Activated T-cell treated with anti-CD3 and anti-CD28 coated beads, Interleukin-2, amount 50 U/mL, for 4 hours (primary cell): ENCODE results near the gene BRD3. TPM values are rescaled to one million over a fixed set of nuclear protein-coding genes. Genes with fewer than 3 reads are reported as not detected.
"Not testable (repeated sequence)": the region's sequence is repeated elsewhere in the genome, so short reads cannot be mapped to it uniquely, and the experiment has no call there.

Source experiments
- ATAC-seq, 2 donors: fragments of 200-7000 bp; cut with Tn5 transposase; one replicate each; pipeline ENCODE4 v1.10.0; 2021
- DNase-seq: peaks from one replicate; pipeline ENCODE4 v3.0.0-alpha.2; 2020
- H3K27me3 Mint-ChIP-seq: one replicate; pipeline ENCODE4 v1.8.0; 2021; ENCODE audit warnings: low read depth, mixed read lengths
- H3K36me3 Mint-ChIP-seq: one replicate; pipeline ENCODE4 v1.8.0; 2022; ENCODE audit warnings: mixed read lengths; ENCODE audit not compliant: insufficient read depth
- H3K4me1 Mint-ChIP-seq: one replicate; pipeline ENCODE4 v1.8.0; 2021; ENCODE audit warnings: low read depth, mixed read lengths
- H3K4me3 Mint-ChIP-seq: one replicate; pipeline ENCODE4 v1.8.0; 2021; ENCODE audit warnings: mild to moderate bottlenecking, moderate library complexity, mixed read lengths
- H3K9me3 Mint-ChIP-seq: one replicate; pipeline ENCODE4 v1.8.0; 2021; ENCODE audit warnings: mixed read lengths
- total RNA-seq, 3 donors: library from RNA; stranded (reverse); gene quantifications; one replicate each; pipeline ENCODE4 v1.2.1, GENCODE V29; 2021

BRD3 gene
- 10 to 100 TPM; 29.3 to 38.2 (median 32.4) TPM for total RNA-seq

- DNase-seq (peak; percentile 74), ATAC-seq (peak; percentile 87 to 91)
- Mint-ChIP-seq H3K27me3 (peaks cover 16% of the 10 kb centered on the region), H3K36me3 (peaks cover 3% of the 10 kb centered on the region), H3K4me1 (peaks cover 32% of the 10 kb centered on the region), H3K4me3 (peak within 1 kb of the TSS; percentile 86), H3K9me3 (no peaks in the 10 kb centered on the region)
These were observed at the start of gene BRD3 for GRCh38 chr9:134067904-134068743. Gene BRD3, minus strand, starts transcription at chr9:134068026. Its CDS starts 14,549 bp downstream, at chr9:134053477.

GRCh38 chr9:134112561-134112960, 44.7 kb upstream of the BRD3 start:
- no peaks in the 10 kb centered on the region for H3K27me3 Mint-ChIP-seq
- H3K36me3 Mint-ChIP-seq = no peaks in the 10 kb centered on the region

GRCh38 chr9:134111064-134111463, 43.2 kb upstream of the BRD3 start:
- H3K4me1 Mint-ChIP-seq = no peaks in the 10 kb centered on the region

More at GRCh38 chr9:134112561-134112960, 44.7 kb upstream of the BRD3 start:
- no peak for ATAC-seq
- Mint-ChIP-seq H3K4me1 (no peaks in the 10 kb centered on the region), H3K9me3 (no peaks in the 10 kb centered on the region), H3K4me3 (no peak overlapping the region)
- DNase-seq = no peak

GRCh38 chr9:134103391-134103998, 35.7 kb upstream of the BRD3 start:
- Mint-ChIP-seq H3K9me3 (no peaks in the 10 kb centered on the region), H3K36me3 (no peaks in the 10 kb centered on the region), H3K4me1 (peaks cover 4% of the 10 kb centered on the region), H3K4me3 (no peak overlapping the region), H3K27me3 (peaks cover 26% of the 10 kb centered on the region)
- ATAC-seq (no peak), DNase-seq (no peak)

More at GRCh38 chr9:134111064-134111463, 43.2 kb upstream of the BRD3 start:
- ATAC-seq (no peak), DNase-seq (no peak)
- H3K4me3 Mint-ChIP-seq = no peak overlapping the region
- no peaks in the 10 kb centered on the region for H3K36me3 Mint-ChIP-seq
- H3K27me3 Mint-ChIP-seq = peaks cover 4% of the 10 kb centered on the region
- no peaks in the 10 kb centered on the region for H3K9me3 Mint-ChIP-seq

- ATAC-seq = no peak
- peaks cover 4% of the 10 kb centered on the region for H3K4me1 Mint-ChIP-seq
- no peak for DNase-seq
- no peak overlapping the region for H3K4me3 Mint-ChIP-seq
- H3K9me3 Mint-ChIP-seq = no peaks in the 10 kb centered on the region
- H3K27me3 Mint-ChIP-seq = peaks cover 22% of the 10 kb centered on the region
- H3K36me3 Mint-ChIP-seq = no peaks in the 10 kb centered on the region
These were observed 33.9 kb upstream of the BRD3 start for GRCh38 chr9:134101623-134102149.

- H3K27me3 Mint-ChIP-seq = peaks cover 22% of the 10 kb centered on the region
- H3K9me3 Mint-ChIP-seq, DNase-seq, H3K36me3 Mint-ChIP-seq, H3K4me3 Mint-ChIP-seq, ATAC-seq, H3K4me1 Mint-ChIP-seq: not testable (repeated sequence)
These were observed 33.3 kb upstream of the BRD3 start for GRCh38 chr9:134101133-134101532.

GRCh38 chr9:134100040-134100439, 32.2 kb upstream of the BRD3 start:
- no peak for DNase-seq
- Mint-ChIP-seq H3K4me3 (no peak overlapping the region), H3K36me3 (no peaks in the 10 kb centered on the region), H3K9me3 (no peaks in the 10 kb centered on the region), H3K4me1 (peaks cover 4% of the 10 kb centered on the region), H3K27me3 (peaks cover 19% of the 10 kb centered on the region)
- ATAC-seq = no peak

GRCh38 chr9:134099123-134099761, 31.4 kb upstream of the BRD3 start:
- Mint-ChIP-seq H3K4me3 (no peak overlapping the region), H3K27me3 (peaks cover 16% of the 10 kb centered on the region), H3K36me3 (no peaks in the 10 kb centered on the region), H3K9me3 (no peaks in the 10 kb centered on the region), H3K4me1 (peaks cover 4% of the 10 kb centered on the region)
- peak; percentile 52 for DNase-seq
- peak; percentile 66 to 71 for ATAC-seq

- Mint-ChIP-seq H3K9me3 (no peaks in the 10 kb centered on the region), H3K27me3 (peaks cover 7% of the 10 kb centered on the region), H3K36me3 (no peaks in the 10 kb centered on the region), H3K4me3 (no peak overlapping the region), H3K4me1 (no peaks in the 10 kb centered on the region)
- DNase-seq (no peak), ATAC-seq (no peak)
These were observed 22.1 kb upstream of the BRD3 start for GRCh38 chr9:134089972-134090371.

- DNase-seq = no peak
- ATAC-seq = no peak
These were observed 20.4 kb upstream of the BRD3 start for GRCh38 chr9:134088063-134088725.

GRCh38 chr9:134085674-134086073, 17.8 kb upstream of the BRD3 start:
- no peak overlapping the region for H3K4me3 Mint-ChIP-seq
- DNase-seq (no peak), ATAC-seq (no peak)
- H3K27me3 Mint-ChIP-seq = peaks cover 8% of the 10 kb centered on the region
- H3K9me3 Mint-ChIP-seq = no peaks in the 10 kb centered on the region
- no peaks in the 10 kb centered on the region for H3K4me1 Mint-ChIP-seq
- no peaks in the 10 kb centered on the region for H3K36me3 Mint-ChIP-seq

More at GRCh38 chr9:134088063-134088725, 20.4 kb upstream of the BRD3 start:
- Mint-ChIP-seq H3K4me1 (no peaks in the 10 kb centered on the region), H3K27me3 (peaks cover 4% of the 10 kb centered on the region), H3K9me3 (no peaks in the 10 kb centered on the region), H3K36me3 (no peaks in the 10 kb centered on the region), H3K4me3 (no peak overlapping the region)

GRCh38 chr9:134083451-134083850, 15.6 kb upstream of the BRD3 start:
- DNase-seq (no peak), ATAC-seq (no peak)
- H3K27me3 Mint-ChIP-seq = peaks cover 8% of the 10 kb centered on the region
- H3K4me3 Mint-ChIP-seq = no peak overlapping the region
- no peaks in the 10 kb centered on the region for H3K4me1 Mint-ChIP-seq
- no peaks in the 10 kb centered on the region for H3K36me3 Mint-ChIP-seq
- H3K9me3 Mint-ChIP-seq = no peaks in the 10 kb centered on the region

GRCh38 chr9:134076644-134077043, 8.8 kb upstream of the BRD3 start:
- Mint-ChIP-seq H3K4me1 (no peaks in the 10 kb centered on the region), H3K4me3 (no peak overlapping the region), H3K9me3 (peaks cover 7% of the 10 kb centered on the region), H3K27me3 (peaks cover 13% of the 10 kb centered on the region), H3K36me3 (no peaks in the 10 kb centered on the region)
- ATAC-seq (no peak), DNase-seq (no peak)

GRCh38 chr9:134075689-134076088, 7.9 kb upstream of the BRD3 start:
- not testable (repeated sequence) for ATAC-seq, H3K4me1 Mint-ChIP-seq, H3K27me3 Mint-ChIP-seq

More at GRCh38 chr9:134075689-134076088, 7.9 kb upstream of the BRD3 start:
- not testable (repeated sequence) for H3K9me3 Mint-ChIP-seq, DNase-seq, H3K36me3 Mint-ChIP-seq, H3K4me3 Mint-ChIP-seq
